AG10803 (cell line): ENCODE results near the gene TMCC3.

Source experiments
- DNase-seq: peaks from one replicate; pipeline ENCODE4 v3.0.0; 2010; ENCODE audit warnings: low read depth
- H3K4me3 ChIP-seq: 2 replicates; pipeline ENCODE4 v1.5.1; 2011; ENCODE audit warnings: mild to moderate bottlenecking, low read length, control low read depth
- CTCF ChIP-seq: conservative IDR thresholded peaks from 2 replicates; pipeline ENCODE4 v1.5.1; 2011; ENCODE audit warnings: mild to moderate bottlenecking, low read length, control low read depth, inconsistent platforms

Gene TMCC3

GRCh38 chr12:94534278-94534677, 116.1 kb downstream of the TMCC3 start:
- TF ChIP-seq CTCF: no peak
- no peak for DNase-seq
- no peak overlapping the region for H3K4me3 ChIP-seq

- DNase-seq: peak; percentile 54
- no peak overlapping the region for H3K4me3 ChIP-seq
- peak; percentile 75 for TF ChIP-seq CTCF
Measured at GRCh38 chr12:94532490-94533422, 117.6 kb downstream of the TMCC3 start.

- no peak overlapping the region for H3K4me3 ChIP-seq
- TF ChIP-seq CTCF: no peak
- no peak for DNase-seq
Measured at GRCh38 chr12:94531196-94531720, 119.1 kb downstream of the TMCC3 start.

GRCh38 chr12:94525951-94526350, 124.4 kb downstream of the TMCC3 start:
- no peak for DNase-seq
- H3K4me3 ChIP-seq: no peak overlapping the region
- no peak for TF ChIP-seq CTCF
